Measurements from ENCODE around the gene PKP4. TPM values are rescaled to one million over a fixed set of nuclear protein-coding genes. Genes with fewer than 3 reads are reported as not detected.

PKP4 gene
- total RNA-seq, 1 experiment from 2014 or later, result 52.0 TPM

GRCh38 chr2:158716921-158717320 is 260.2 kb downstream of the PKP4 start:
- no peak for DNase-seq
- H2BK12ac ChIP-seq (ENCODE audit: insufficient read length, low read depth, low read length), result no peak overlapping the region
- no peak overlapping the region for H3T11ph ChIP-seq (ENCODE audit: low read length)
- no peak overlapping the region for H4K5ac ChIP-seq (ENCODE audit: insufficient read length, low read depth, low read length)
- H2BK5ac ChIP-seq (ENCODE audit: insufficient read length, low read length), result no peak overlapping the region
- H3K36me3 Mint-ChIP-seq (ENCODE audit: insufficient read depth in 1 of 3, low read depth in 3 of 3), result peaks cover 0 to 5% (median 3%) of the 10 kb centered on the region in 3 experiments; a peak in 2 of 7 replicates
- no CpG with 5 or more reads among the region's 10 CpGs for WGBS (ENCODE audit: extremely low coverage, insufficient read length, low lambda C conversion rate)
- H3K4me1 Mint-ChIP-seq, result peaks cover 6 to 12% of the 10 kb centered on the region in 2 experiments
- no peak for TF ChIP-seq CTCF (conservative IDR thresholded peaks at IDR 0.05)
- H3K27me3 ChIP-seq (ENCODE audit: insufficient read depth, low read length), result no peaks in the 10 kb centered on the region
- no peaks in the 10 kb centered on the region for H3K23me2 ChIP-seq (ENCODE audit: insufficient read length, low read depth, low read length, poor library complexity, severe bottlenecking)
- H3K79me2 ChIP-seq (ENCODE audit: insufficient read depth, low read length), result no peaks in the 10 kb centered on the region
- no peak overlapping the region for H3K9ac ChIP-seq (ENCODE audit: extremely low read depth, insufficient read length, low read length)
- H2BK15ac ChIP-seq (ENCODE audit: low read depth, low read length), result no peak overlapping the region
- H3K18ac ChIP-seq (ENCODE audit: insufficient read length, low read depth, low read length), result no peak overlapping the region
- no peaks in the 10 kb centered on the region for H3K9me3 ChIP-seq (ENCODE audit: control insufficient read depth, low read depth, low read length)
- peaks cover 2% of the 10 kb centered on the region for H3K27me3 Mint-ChIP-seq (ENCODE audit: low read depth)
- H3K14ac ChIP-seq (ENCODE audit: insufficient read depth, low read length), result no peak overlapping the region; the same call in 1 of the 2 replicates
- peaks cover 3 to 10% of the 10 kb centered on the region in 2 experiments; a peak in 4 of 5 replicates for H3K9me3 Mint-ChIP-seq
- H3K4me1 ChIP-seq (ENCODE audit: insufficient read depth, low read length), result no peaks in the 10 kb centered on the region
- no peak overlapping the region for H2AFZ ChIP-seq (ENCODE audit: low read length)
- no peak overlapping the region for H3K4ac ChIP-seq (ENCODE audit: low read depth, low read length)
- H3K27ac Mint-ChIP-seq, result no peak overlapping the region
- H3K4me3 Mint-ChIP-seq, result no peak overlapping the region
- H4K8ac ChIP-seq (replicated peaks; ENCODE audit: insufficient read length, low read depth, low read length), result no peak overlapping the region
- no peak overlapping the region for H3K56ac ChIP-seq (ENCODE audit: insufficient read length, low read depth, low read length)
- H2BK20ac ChIP-seq (ENCODE audit: low read depth, low read length, poor library complexity, severe bottlenecking), result no peak overlapping the region
- H4K20me1 ChIP-seq (ENCODE audit: control insufficient read depth, insufficient read depth, insufficient read length), result no peaks in the 10 kb centered on the region
- no peak overlapping the region for H2AK5ac ChIP-seq (ENCODE audit: insufficient read length, low read length)
- H3K4me2 ChIP-seq (ENCODE audit: insufficient read depth, insufficient read length, low read length), result no peak overlapping the region
- no peak overlapping the region for H4K91ac ChIP-seq (ENCODE audit: insufficient read length, low read depth, low read length)
- no peak overlapping the region for H3K27ac ChIP-seq (ENCODE audit: insufficient read length, low read depth, low read length)
- no peak overlapping the region for H3K23ac ChIP-seq (ENCODE audit: insufficient read length, low read depth, low read length)
- H2BK120ac ChIP-seq (ENCODE audit: low read depth, low read length, poor library complexity, severe bottlenecking), result no peak overlapping the region
- no peaks in the 10 kb centered on the region for H3K79me1 ChIP-seq (ENCODE audit: insufficient read depth, low read depth, low read length, poor library complexity, severe bottlenecking)
